WI38 (cell line): ENCODE results near the gene ZNF275.

Experiments
- H3K4me3 ChIP-seq: 2 replicates; pipeline ENCODE4 v1.5.1; 2011; ENCODE audit warnings: low read depth, mild to moderate bottlenecking, control low read depth, low read length
- TF ChIP-seq, protein P1 (sequence below): IDR thresholded peaks from 2 replicates; pipeline ENCODE4 v1.5.1; 2012; ENCODE audit warnings: low read depth, mild to moderate bottlenecking, control low read depth, low read length

ZNF275 gene

GRCh38 chrX:153348421-153348820, 14.5 kb downstream of the ZNF275 start:
- H3K4me3 ChIP-seq: no peak overlapping the region
- TF ChIP-seq, protein P1, sequence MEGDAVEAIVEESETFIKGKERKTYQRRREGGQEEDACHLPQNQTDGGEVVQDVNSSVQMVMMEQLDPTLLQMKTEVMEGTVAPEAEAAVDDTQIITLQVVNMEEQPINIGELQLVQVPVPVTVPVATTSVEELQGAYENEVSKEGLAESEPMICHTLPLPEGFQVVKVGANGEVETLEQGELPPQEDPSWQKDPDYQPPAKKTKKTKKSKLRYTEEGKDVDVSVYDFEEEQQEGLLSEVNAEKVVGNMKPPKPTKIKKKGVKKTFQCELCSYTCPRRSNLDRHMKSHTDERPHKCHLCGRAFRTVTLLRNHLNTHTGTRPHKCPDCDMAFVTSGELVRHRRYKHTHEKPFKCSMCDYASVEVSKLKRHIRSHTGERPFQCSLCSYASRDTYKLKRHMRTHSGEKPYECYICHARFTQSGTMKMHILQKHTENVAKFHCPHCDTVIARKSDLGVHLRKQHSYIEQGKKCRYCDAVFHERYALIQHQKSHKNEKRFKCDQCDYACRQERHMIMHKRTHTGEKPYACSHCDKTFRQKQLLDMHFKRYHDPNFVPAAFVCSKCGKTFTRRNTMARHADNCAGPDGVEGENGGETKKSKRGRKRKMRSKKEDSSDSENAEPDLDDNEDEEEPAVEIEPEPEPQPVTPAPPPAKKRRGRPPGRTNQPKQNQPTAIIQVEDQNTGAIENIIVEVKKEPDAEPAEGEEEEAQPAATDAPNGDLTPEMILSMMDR: no peak

DNA sequence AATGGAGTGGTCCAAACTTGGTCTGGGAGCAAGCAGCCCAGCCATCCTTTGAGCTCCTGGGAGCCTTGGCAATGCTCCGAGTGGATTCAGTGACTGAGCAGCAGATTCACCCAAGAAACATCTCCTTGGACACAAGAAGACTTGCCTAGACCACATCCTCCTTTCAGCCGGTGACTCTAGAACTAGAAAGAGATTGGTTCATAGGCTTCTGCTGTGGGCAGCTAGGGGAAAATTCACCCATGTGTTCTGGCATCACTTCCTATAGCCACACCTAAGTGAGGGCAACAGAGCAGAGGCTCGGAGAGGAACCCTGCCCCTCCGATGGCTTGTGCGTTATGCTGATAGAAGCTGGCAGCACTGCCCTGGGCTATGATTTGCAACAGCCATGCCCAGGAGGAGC, 16.0 kb downstream of the ZNF275 start:
- TF ChIP-seq, protein P1: no peak
- no peak overlapping the region for H3K4me3 ChIP-seq

GRCh38 chrX:153351981-153352380, 18.0 kb downstream of the ZNF275 start:
- H3K4me3 ChIP-seq: no peak overlapping the region
- TF ChIP-seq, protein P1: no peak

DNA sequence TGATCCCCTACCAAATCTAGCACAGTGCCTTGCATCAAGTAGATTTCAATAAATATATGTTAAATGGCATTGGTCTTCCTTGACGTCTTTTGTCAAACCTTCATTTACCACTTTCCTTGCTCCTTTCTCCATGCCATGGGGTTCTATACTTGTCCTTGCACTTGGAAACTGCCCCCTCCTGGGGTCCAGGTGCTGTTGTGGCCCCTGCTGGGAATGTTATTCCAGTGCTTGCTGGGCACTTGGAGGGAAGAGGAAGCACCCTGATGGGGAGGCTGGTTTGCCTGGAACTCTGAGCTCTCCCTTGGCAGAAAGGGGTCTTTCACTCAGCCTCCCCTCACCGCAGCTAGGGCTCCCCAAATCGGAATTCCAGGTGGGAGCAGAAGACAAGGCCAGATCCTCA, 18.9 kb downstream of the ZNF275 start:
- TF ChIP-seq, protein P1: no peak
- H3K4me3 ChIP-seq: no peak overlapping the region

GRCh38 chrX:153353416-153353815, 19.5 kb downstream of the ZNF275 start:
- TF ChIP-seq, protein P1: no peak
- H3K4me3 ChIP-seq: no peak overlapping the region

- H3K4me3 ChIP-seq: no peak overlapping the region
- TF ChIP-seq, protein P1: no peak
These were observed 23.9 kb downstream of the ZNF275 start for GRCh38 chrX:153357877-153358276.

- TF ChIP-seq, protein P1: no peak
- H3K4me3 ChIP-seq: no peak overlapping the region
These were observed 27.9 kb downstream of the ZNF275 start for GRCh38 chrX:153361781-153362397.
